H9 (cell line): ENCODE results near the gene PNKP. TPM values are rescaled to one million over a fixed set of nuclear protein-coding genes. Genes with fewer than 3 reads are reported as not detected.
A peak's percentile ranks its signal among the peaks of the same experiment; 100 is the strongest.

Experiments
- DNase-seq: peaks from one replicate; pipeline ENCODE4 v3.0.0-alpha.2; 2017
- H2AFZ ChIP-seq: one replicate; pipeline ENCODE4 v1.6.1; 2013; ENCODE audit warnings: mild to moderate bottlenecking, low read length, control low read depth, moderate library complexity
- H2AK5ac ChIP-seq: 2 replicates; pipeline ENCODE4 v1.6.1; 2013; ENCODE audit warnings: low read length, control low read depth, mixed read lengths; ENCODE audit not compliant: insufficient read length
- H2BK120ac ChIP-seq: one replicate; pipeline ENCODE4 v1.6.1; 2013; ENCODE audit warnings: low read depth, mild to moderate bottlenecking, low read length, control low read depth, inconsistent platforms; ENCODE audit not compliant: poor library complexity, severe bottlenecking
- H2BK12ac ChIP-seq: 2 replicates; pipeline ENCODE4 v1.6.1; 2013; ENCODE audit warnings: low read length, control low read depth, mixed read lengths, low read depth; ENCODE audit not compliant: insufficient read length
- H2BK15ac ChIP-seq: 2 replicates; pipeline ENCODE4 v1.6.1; 2013; ENCODE audit warnings: low read depth, low read length, control low read depth
- H2BK20ac ChIP-seq: one replicate; pipeline ENCODE4 v1.6.1; 2013; ENCODE audit warnings: low read depth, mild to moderate bottlenecking, low read length, control low read depth, inconsistent platforms; ENCODE audit not compliant: poor library complexity, severe bottlenecking
- H2BK5ac ChIP-seq: 2 replicates; pipeline ENCODE4 v1.6.1; 2013; ENCODE audit warnings: low read length, control low read depth, mixed read lengths; ENCODE audit not compliant: insufficient read length
- H3K14ac ChIP-seq: 2 replicates; pipeline ENCODE4 v1.6.1; 2013; ENCODE audit warnings: low read length, control low read depth; ENCODE audit not compliant: insufficient read depth
- H3K18ac ChIP-seq: 2 replicates; pipeline ENCODE4 v1.6.1; 2013; ENCODE audit warnings: low read depth, mild to moderate bottlenecking, mixed read lengths, low read length, control low read depth; ENCODE audit not compliant: insufficient read length
- H3K23ac ChIP-seq: 2 replicates; pipeline ENCODE4 v1.6.1; 2013; ENCODE audit warnings: low read length, control low read depth, mixed read lengths, low read depth; ENCODE audit not compliant: insufficient read length
- H3K23me2 ChIP-seq: 2 replicates; pipeline ENCODE4 v1.6.1; 2013; ENCODE audit warnings: low read depth, mild to moderate bottlenecking, mixed read lengths, low read length, control low read depth; ENCODE audit not compliant: insufficient read length, poor library complexity, severe bottlenecking
- H3K27ac ChIP-seq: 2 replicates; pipeline ENCODE4 v1.5.1; 2013; ENCODE audit warnings: low read length, control low read depth, mixed read lengths, low read depth; ENCODE audit not compliant: insufficient read length
- H3K27me3 ChIP-seq: 2 replicates; pipeline ENCODE4 v1.6.1; 2013; ENCODE audit warnings: low read length, control low read depth, inconsistent platforms; ENCODE audit not compliant: insufficient read depth
- H3K4ac ChIP-seq: 2 replicates; pipeline ENCODE4 v1.6.1; 2013; ENCODE audit warnings: low read depth, mild to moderate bottlenecking, control low read depth, inconsistent platforms, low read length, moderate library complexity
- H3K4me1 ChIP-seq: 2 replicates; pipeline ENCODE4 v1.6.1; 2013; ENCODE audit warnings: low read length, control low read depth, inconsistent platforms; ENCODE audit not compliant: insufficient read depth
- H3K4me2 ChIP-seq: 2 replicates; pipeline ENCODE4 v1.6.1; 2013; ENCODE audit warnings: low read length, control low read depth, mixed read lengths; ENCODE audit not compliant: insufficient read length, insufficient read depth
- H3K56ac ChIP-seq: 2 replicates; pipeline ENCODE4 v1.6.1; 2013; ENCODE audit warnings: low read depth, mild to moderate bottlenecking, mixed read lengths, low read length, control low read depth; ENCODE audit not compliant: insufficient read length
- H3K79me1 ChIP-seq: 2 replicates; pipeline ENCODE4 v1.6.1; 2013; ENCODE audit warnings: low read depth, mild to moderate bottlenecking, moderate library complexity, low read length, control low read depth, inconsistent platforms; ENCODE audit not compliant: insufficient read depth, poor library complexity, severe bottlenecking
- H3K79me2 ChIP-seq: 2 replicates; pipeline ENCODE4 v1.6.1; 2013; ENCODE audit warnings: low read length, control low read depth, inconsistent platforms; ENCODE audit not compliant: insufficient read depth
- H3K9ac ChIP-seq: 2 replicates; pipeline ENCODE4 v1.6.1; 2013; ENCODE audit warnings: low read length, control low read depth, mixed read lengths; ENCODE audit not compliant: insufficient read length; ENCODE audit errors: extremely low read depth
- H3K9me3 ChIP-seq: one replicate; pipeline ENCODE4 v1.6.1; 2013; ENCODE audit warnings: low read depth, low read length, inconsistent platforms; ENCODE audit not compliant: control insufficient read depth
- H3T11ph ChIP-seq: one replicate; pipeline ENCODE4 v1.6.1; 2013; ENCODE audit warnings: mild to moderate bottlenecking, low read length, control low read depth, inconsistent platforms
- H4K20me1 ChIP-seq: one replicate; pipeline ENCODE4 v1.6.1; 2013; ENCODE audit not compliant: control insufficient read depth, insufficient read length, insufficient read depth
- H4K5ac ChIP-seq: 2 replicates; pipeline ENCODE4 v1.6.1; 2013; ENCODE audit warnings: low read depth, mild to moderate bottlenecking, mixed read lengths, low read length, control low read depth; ENCODE audit not compliant: insufficient read length
- H4K8ac ChIP-seq: replicated peaks from 2 replicates; pipeline ENCODE4 v1.6.1; 2013; ENCODE audit warnings: low read length, control low read depth, mixed read lengths, low read depth; ENCODE audit not compliant: insufficient read length
- H4K91ac ChIP-seq: 2 replicates; pipeline ENCODE4 v1.6.1; 2013; ENCODE audit warnings: low read depth, mild to moderate bottlenecking, moderate library complexity, mixed read lengths, low read length, control low read depth; ENCODE audit not compliant: insufficient read length
- H3K27ac Mint-ChIP-seq, 3 experiments: 2 replicates in 2 of 3; 3 replicates in 1 of 3; pipeline ENCODE4 v1.8.0; 2020 to 2021; ENCODE audit warnings: mixed read lengths in 3 of 3, mild to moderate bottlenecking in 1 of 3, moderate library complexity in 1 of 3
- H3K27me3 Mint-ChIP-seq: 2 replicates; pipeline ENCODE4 v1.8.0; 2021; ENCODE audit warnings: low read depth, mild to moderate bottlenecking, moderate library complexity, mixed read lengths
- H3K36me3 Mint-ChIP-seq, 3 experiments: 2 replicates in 2 of 3; 3 replicates in 1 of 3; pipeline ENCODE4 v1.8.0; 2020 to 2021; ENCODE audit warnings: low read depth in 3 of 3, mixed read lengths in 3 of 3; ENCODE audit not compliant: insufficient read depth in 1 of 3
- H3K4me1 Mint-ChIP-seq, 2 experiments: 2 replicates each; pipeline ENCODE4 v1.8.0; 2020; ENCODE audit warnings: mixed read lengths in 2 of 2
- H3K4me3 Mint-ChIP-seq, 2 experiments: 2 replicates in 1 of 2; 3 replicates in 1 of 2; pipeline ENCODE4 v1.8.0; 2020 to 2021; ENCODE audit warnings: mild to moderate bottlenecking in 2 of 2, mixed read lengths in 2 of 2, moderate library complexity in 1 of 2
- H3K9me3 Mint-ChIP-seq, 2 experiments: 2 replicates in 1 of 2; 3 replicates in 1 of 2; pipeline ENCODE4 v1.8.0; 2020; ENCODE audit warnings: mild to moderate bottlenecking in 2 of 2, mixed read lengths in 2 of 2, moderate library complexity in 1 of 2
- WGBS: extraction: QIAGEN DNeasy Blood & Tissue Kit; methylation state at CpG from one replicate; pipeline ENCODE4 v1.1.7; 2013; ENCODE audit warnings: missing lambda C conversion rate, low lambda C conversion rate, mixed read lengths; ENCODE audit not compliant: insufficient read length; ENCODE audit errors: extremely low coverage; 5-methylcytosine and 5-hydroxymethylcytosine counted together
- total RNA-seq: library from RNA; stranded (reverse); gene quantifications from 2 replicates; pipeline ENCODE4 v1.2.1, GENCODE V29; 2021
- TF ChIP-seq, protein P1 (sequence below): fragments of 200-600 bp; sonication (generic); conservative IDR thresholded peaks from 3 replicates; pipeline ENCODE4 v1.8.0; 2021; ENCODE audit warnings: antibody characterized with exemption, mild to moderate bottlenecking

Gene PNKP
- total RNA-seq, 1 experiment from 2014 or later = 157 TPM

- no peaks in the 10 kb centered on the region for H3K27me3 ChIP-seq
- H3K9ac ChIP-seq = no peak overlapping the region
Observed at GRCh38 chr19:49827034-49827433, 40.3 kb downstream of the PNKP start.

More at GRCh38 chr19:49827034-49827433, 40.3 kb downstream of the PNKP start:
- H3K9me3 Mint-ChIP-seq = no peaks in the 10 kb centered on the region
- Histone ChIP-seq H3K4ac (no peak overlapping the region), H3K18ac (no peak overlapping the region), H4K5ac (no peak overlapping the region), H2AFZ (no peak overlapping the region), H3K23ac (no peak overlapping the region), H3K27ac (no peak overlapping the region), H2AK5ac (no peak overlapping the region), H3K23me2 (no peaks in the 10 kb centered on the region), H3K79me1 (no peaks in the 10 kb centered on the region), H2BK15ac (no peak overlapping the region), H3K4me2 (no peak overlapping the region), H3K79me2 (no peaks in the 10 kb centered on the region), H4K8ac (no peak overlapping the region), H4K91ac (no peak overlapping the region), H3K14ac (no peak overlapping the region), H3K56ac (no peak overlapping the region), H2BK5ac (no peak overlapping the region), H2BK12ac (no peak overlapping the region), H3T11ph (no peak overlapping the region), H4K20me1 (no peaks in the 10 kb centered on the region), H3K9me3 (no peaks in the 10 kb centered on the region), H3K4me1 (no peaks in the 10 kb centered on the region), H2BK20ac (no peak overlapping the region), H2BK120ac (no peak overlapping the region)
- H3K36me3 Mint-ChIP-seq = peaks cover 5 to 40% (median 33%) of the 10 kb centered on the region in 3 experiments; a peak in 6 of 7 replicates
- no peaks in the 10 kb centered on the region for H3K4me1 Mint-ChIP-seq
- DNase-seq = no peak
- H3K27ac Mint-ChIP-seq = peak overlapping the region in 2 of 3 experiments; percentile 41 to 87; a peak in 2 of 7 replicates
- H3K27me3 Mint-ChIP-seq = no peaks in the 10 kb centered on the region
- WGBS = no CpG with 5 or more reads among the region's 14 CpGs
- TF ChIP-seq, protein P1, sequence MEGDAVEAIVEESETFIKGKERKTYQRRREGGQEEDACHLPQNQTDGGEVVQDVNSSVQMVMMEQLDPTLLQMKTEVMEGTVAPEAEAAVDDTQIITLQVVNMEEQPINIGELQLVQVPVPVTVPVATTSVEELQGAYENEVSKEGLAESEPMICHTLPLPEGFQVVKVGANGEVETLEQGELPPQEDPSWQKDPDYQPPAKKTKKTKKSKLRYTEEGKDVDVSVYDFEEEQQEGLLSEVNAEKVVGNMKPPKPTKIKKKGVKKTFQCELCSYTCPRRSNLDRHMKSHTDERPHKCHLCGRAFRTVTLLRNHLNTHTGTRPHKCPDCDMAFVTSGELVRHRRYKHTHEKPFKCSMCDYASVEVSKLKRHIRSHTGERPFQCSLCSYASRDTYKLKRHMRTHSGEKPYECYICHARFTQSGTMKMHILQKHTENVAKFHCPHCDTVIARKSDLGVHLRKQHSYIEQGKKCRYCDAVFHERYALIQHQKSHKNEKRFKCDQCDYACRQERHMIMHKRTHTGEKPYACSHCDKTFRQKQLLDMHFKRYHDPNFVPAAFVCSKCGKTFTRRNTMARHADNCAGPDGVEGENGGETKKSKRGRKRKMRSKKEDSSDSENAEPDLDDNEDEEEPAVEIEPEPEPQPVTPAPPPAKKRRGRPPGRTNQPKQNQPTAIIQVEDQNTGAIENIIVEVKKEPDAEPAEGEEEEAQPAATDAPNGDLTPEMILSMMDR = no peak
- H3K4me3 Mint-ChIP-seq = no peak overlapping the region
